ENCODE results near the gene CXorf38.

The CXorf38 gene

DNA sequence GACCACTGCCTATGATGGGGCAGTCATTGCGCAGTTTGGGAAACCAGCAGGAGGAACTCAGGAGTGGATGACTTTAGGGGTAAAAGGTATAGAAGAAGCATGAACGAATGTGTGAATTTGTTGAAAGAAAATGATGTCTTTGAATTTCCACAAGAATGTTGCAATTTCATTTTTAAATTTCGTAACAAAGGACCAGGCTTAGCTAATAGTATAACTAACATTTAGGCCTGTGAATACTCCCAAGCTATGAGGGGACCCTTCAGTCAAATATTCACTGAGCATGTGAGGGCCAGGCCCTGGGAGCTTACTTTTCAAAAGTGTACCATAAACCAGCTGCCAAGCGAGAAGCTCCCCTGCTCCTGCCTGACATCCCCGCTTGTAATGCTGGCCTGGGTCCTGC, 18.9 kb downstream of the CXorf38 start:
- H3K27ac ChIP-seq = no peak overlapping the region
- H3K4me2 ChIP-seq = no peak overlapping the region
- H3K9ac ChIP-seq = no peak overlapping the region
- H3K27me3 ChIP-seq (ENCODE audit: insufficient read depth, low read depth) = no peaks in the 10 kb centered on the region
- H3K4me3 ChIP-seq (IDR thresholded peaks at IDR 0.05; ENCODE audit: insufficient read depth, low read depth, low read length) = no peak overlapping the region
- no peaks in the 10 kb centered on the region for H4K20me1 ChIP-seq (ENCODE audit: insufficient read depth)
- H3K4me1 ChIP-seq (ENCODE audit: low read depth, poor library complexity, severe bottlenecking) = peaks cover 4% of the 10 kb centered on the region
- no peaks in the 10 kb centered on the region for H3K36me3 ChIP-seq (ENCODE audit: insufficient read depth)
- TF ChIP-seq, protein P1, sequence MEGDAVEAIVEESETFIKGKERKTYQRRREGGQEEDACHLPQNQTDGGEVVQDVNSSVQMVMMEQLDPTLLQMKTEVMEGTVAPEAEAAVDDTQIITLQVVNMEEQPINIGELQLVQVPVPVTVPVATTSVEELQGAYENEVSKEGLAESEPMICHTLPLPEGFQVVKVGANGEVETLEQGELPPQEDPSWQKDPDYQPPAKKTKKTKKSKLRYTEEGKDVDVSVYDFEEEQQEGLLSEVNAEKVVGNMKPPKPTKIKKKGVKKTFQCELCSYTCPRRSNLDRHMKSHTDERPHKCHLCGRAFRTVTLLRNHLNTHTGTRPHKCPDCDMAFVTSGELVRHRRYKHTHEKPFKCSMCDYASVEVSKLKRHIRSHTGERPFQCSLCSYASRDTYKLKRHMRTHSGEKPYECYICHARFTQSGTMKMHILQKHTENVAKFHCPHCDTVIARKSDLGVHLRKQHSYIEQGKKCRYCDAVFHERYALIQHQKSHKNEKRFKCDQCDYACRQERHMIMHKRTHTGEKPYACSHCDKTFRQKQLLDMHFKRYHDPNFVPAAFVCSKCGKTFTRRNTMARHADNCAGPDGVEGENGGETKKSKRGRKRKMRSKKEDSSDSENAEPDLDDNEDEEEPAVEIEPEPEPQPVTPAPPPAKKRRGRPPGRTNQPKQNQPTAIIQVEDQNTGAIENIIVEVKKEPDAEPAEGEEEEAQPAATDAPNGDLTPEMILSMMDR (conservative IDR thresholded peaks at IDR 0.05; ENCODE audit: low read depth, low read length) = no peak
- H3K79me2 ChIP-seq (ENCODE audit: insufficient read depth, low read depth) = no peaks in the 10 kb centered on the region
- H2AFZ ChIP-seq (ENCODE audit: low read depth) = no peak overlapping the region

DNA sequence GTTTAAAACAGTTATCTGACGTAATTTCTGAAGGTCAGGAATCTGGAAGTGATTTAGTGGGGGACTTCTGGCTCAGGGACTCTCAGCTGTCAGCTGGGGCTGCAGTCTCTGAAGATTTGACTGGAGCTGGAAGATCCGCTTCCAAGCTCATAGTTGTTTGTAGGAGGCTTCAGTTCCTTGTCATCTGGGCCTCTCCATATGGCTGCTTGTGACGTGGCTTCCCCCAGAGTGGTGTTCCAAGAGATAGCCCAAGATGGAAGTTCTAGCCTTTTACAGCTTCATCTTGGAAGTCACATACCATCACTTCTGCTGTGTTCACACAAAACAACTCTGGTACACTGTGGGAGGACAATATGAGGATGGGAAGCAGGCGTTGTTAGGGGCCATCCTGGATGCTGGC, 22.1 kb downstream of the CXorf38 start:
- TF ChIP-seq, protein P1 (conservative IDR thresholded peaks at IDR 0.05; ENCODE audit: low read depth, low read length) = no peak
- Histone ChIP-seq H3K4me2 (no peak overlapping the region), H3K4me1 (ENCODE audit: low read depth, poor library complexity, severe bottlenecking) (no peaks in the 10 kb centered on the region), H2AFZ (ENCODE audit: low read depth) (no peak overlapping the region), H3K36me3 (ENCODE audit: insufficient read depth) (no peaks in the 10 kb centered on the region), H3K9ac (no peak overlapping the region), H3K4me3 (IDR thresholded peaks at IDR 0.05; ENCODE audit: insufficient read depth, low read depth, low read length) (no peak overlapping the region), H3K27ac (no peak overlapping the region), H4K20me1 (ENCODE audit: insufficient read depth) (no peaks in the 10 kb centered on the region), H3K79me2 (ENCODE audit: insufficient read depth, low read depth) (no peaks in the 10 kb centered on the region), H3K27me3 (ENCODE audit: insufficient read depth, low read depth) (no peaks in the 10 kb centered on the region)

DNA sequence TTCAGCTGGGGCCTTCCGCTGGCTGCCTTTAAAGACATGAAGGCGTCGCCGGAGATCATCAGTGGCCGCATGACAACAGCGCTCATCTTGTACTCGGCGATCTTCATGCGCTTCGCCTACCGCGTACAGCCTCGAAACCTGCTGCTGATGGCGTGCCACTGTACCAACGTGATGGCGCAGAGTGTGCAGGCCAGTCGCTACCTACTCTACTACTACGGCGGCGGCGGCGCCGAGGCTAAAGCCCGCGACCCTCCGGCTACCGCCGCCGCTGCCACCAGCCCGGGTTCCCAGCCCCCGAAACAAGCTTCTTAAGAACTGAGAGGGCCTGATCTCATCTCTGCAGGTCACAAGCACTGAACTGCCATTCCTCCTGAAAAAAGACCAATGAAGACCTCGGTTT, 23.7 kb downstream of the CXorf38 start:
- Histone ChIP-seq H2AFZ (ENCODE audit: low read depth) (no peak overlapping the region), H3K79me2 (ENCODE audit: insufficient read depth, low read depth) (no peaks in the 10 kb centered on the region), H3K4me3 (IDR thresholded peaks at IDR 0.05; ENCODE audit: insufficient read depth, low read depth, low read length) (no peak overlapping the region), H3K27me3 (ENCODE audit: insufficient read depth, low read depth) (no peaks in the 10 kb centered on the region), H3K36me3 (ENCODE audit: insufficient read depth) (no peaks in the 10 kb centered on the region), H3K4me1 (ENCODE audit: low read depth, poor library complexity, severe bottlenecking) (no peaks in the 10 kb centered on the region), H3K4me2 (no peak overlapping the region), H4K20me1 (ENCODE audit: insufficient read depth) (no peaks in the 10 kb centered on the region), H3K9ac (no peak overlapping the region), H3K27ac (no peak overlapping the region)
- TF ChIP-seq, protein P1 (conservative IDR thresholded peaks at IDR 0.05; ENCODE audit: low read depth, low read length) = no peak

DNA sequence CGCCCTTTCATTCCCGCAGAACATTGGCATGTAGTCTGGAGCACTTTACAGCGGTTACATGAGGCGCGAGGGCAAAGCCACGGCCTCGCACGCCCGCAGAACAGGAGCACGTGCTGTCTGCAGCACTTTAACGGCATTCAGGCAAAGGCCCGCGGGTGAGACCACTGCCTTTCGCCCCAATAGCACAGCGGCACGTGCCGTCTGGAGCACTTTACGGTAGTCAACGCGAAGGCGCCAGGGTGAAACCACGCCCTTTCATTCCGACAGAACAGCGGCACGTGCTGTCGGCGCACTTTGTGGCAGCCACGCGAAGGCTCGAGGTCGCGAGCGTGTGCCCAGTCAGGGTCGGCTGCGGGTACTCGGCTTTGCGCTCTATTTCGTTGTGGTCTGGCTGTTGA, 24.2 kb downstream of the CXorf38 start, which contains the start of gene MPC1L:
Gene MPC1L, plus strand, starts transcription at position 290 of the 398 bp plus-strand sequence. CDS start 138 bp downstream, outside the sequence.
- Histone ChIP-seq H3K79me2 (ENCODE audit: insufficient read depth, low read depth) (no peaks in the 10 kb centered on the region), H4K20me1 (ENCODE audit: insufficient read depth) (no peaks in the 10 kb centered on the region), H3K4me3 (IDR thresholded peaks at IDR 0.05; ENCODE audit: insufficient read depth, low read depth, low read length) (no peak within 1 kb of the TSS), H3K36me3 (ENCODE audit: insufficient read depth) (no peaks in the 10 kb centered on the region), H3K4me2 (no peak within 1 kb of the TSS), H3K27me3 (ENCODE audit: insufficient read depth, low read depth) (no peaks in the 10 kb centered on the region), H3K4me1 (ENCODE audit: low read depth, poor library complexity, severe bottlenecking) (no peaks in the 10 kb centered on the region), H3K9ac (no peak within 1 kb of the TSS), H2AFZ (ENCODE audit: low read depth) (no peak within 1 kb of the TSS), H3K27ac (no peak within 1 kb of the TSS)
- TF ChIP-seq, protein P1 (conservative IDR thresholded peaks at IDR 0.05; ENCODE audit: low read depth, low read length) = no peak
